Trophoblast cell (in vitro differentiated cells and primary cell): ENCODE results near the gene SNX25.

ENCODE experiments used
- DNase-seq, 2 donors: peaks; one replicate each; pipeline ENCODE4 v3.0.0-alpha.2; 2016
- H2AFZ ChIP-seq: 2 replicates; pipeline ENCODE4 v1.6.1; 2013; ENCODE audit warnings: low read length, moderate library complexity, mild to moderate bottlenecking; ENCODE audit not compliant: insufficient read depth, poor library complexity
- H2AK5ac ChIP-seq: 2 replicates; pipeline ENCODE4 v1.6.1; 2013; ENCODE audit warnings: mild to moderate bottlenecking, low read length
- H2BK120ac ChIP-seq: 2 replicates; pipeline ENCODE4 v1.6.1; 2013; ENCODE audit warnings: low read length, mild to moderate bottlenecking, moderate library complexity; ENCODE audit not compliant: insufficient read depth, poor library complexity
- H2BK12ac ChIP-seq: 2 replicates; pipeline ENCODE4 v1.6.1; 2013; ENCODE audit warnings: mild to moderate bottlenecking, low read length, moderate library complexity
- H2BK5ac ChIP-seq: 2 replicates; pipeline ENCODE4 v1.6.1; 2013; ENCODE audit warnings: low read length, low read depth, moderate library complexity, mild to moderate bottlenecking; ENCODE audit not compliant: poor library complexity
- H3K14ac ChIP-seq: 2 replicates; pipeline ENCODE4 v1.6.1; 2013; ENCODE audit warnings: mild to moderate bottlenecking, low read length
- H3K18ac ChIP-seq: 2 replicates; pipeline ENCODE4 v1.6.1; 2013; ENCODE audit warnings: mild to moderate bottlenecking, low read length
- H3K23ac ChIP-seq: 2 replicates; pipeline ENCODE4 v1.6.1; 2013; ENCODE audit warnings: low read length
- H3K27ac ChIP-seq: 2 replicates; pipeline ENCODE4 v1.5.1; 2013; ENCODE audit warnings: low read depth, mild to moderate bottlenecking, inconsistent platforms, low read length, moderate library complexity
- H3K27me3 ChIP-seq: 2 replicates; pipeline ENCODE4 v1.6.1; 2013; ENCODE audit warnings: inconsistent platforms, mild to moderate bottlenecking, low read length, moderate library complexity; ENCODE audit not compliant: insufficient read depth
- H3K36me3 ChIP-seq, 2 experiments: 1 replicate in 1 of 2; 2 replicates in 1 of 2; pipeline ENCODE4 v1.6.1; 2013; ENCODE audit warnings: low read length in 2 of 2, mild to moderate bottlenecking in 2 of 2, moderate library complexity in 1 of 2; ENCODE audit not compliant: insufficient read depth in 2 of 2, control insufficient read depth in 1 of 2
- H3K4ac ChIP-seq: 2 replicates; pipeline ENCODE4 v1.6.1; 2013; ENCODE audit warnings: low read depth, mild to moderate bottlenecking, low read length, moderate library complexity
- H3K4me1 ChIP-seq, 2 experiments: 1 replicate in 1 of 2; 2 replicates in 1 of 2; pipeline ENCODE4 v1.6.1; 2013; ENCODE audit warnings: low read length in 2 of 2, mild to moderate bottlenecking in 2 of 2, moderate library complexity in 1 of 2; ENCODE audit not compliant: insufficient read depth in 2 of 2, control insufficient read depth in 1 of 2
- H3K4me2 ChIP-seq: 2 replicates; pipeline ENCODE4 v1.6.1; 2013; ENCODE audit warnings: inconsistent platforms, mild to moderate bottlenecking, low read length, moderate library complexity
- H3K4me3 ChIP-seq: 2 replicates; pipeline ENCODE4 v1.5.1; 2013; ENCODE audit warnings: mild to moderate bottlenecking, low read depth, low read length, inconsistent platforms
- H3K79me1 ChIP-seq: one replicate; pipeline ENCODE4 v1.6.1; 2013; ENCODE audit warnings: low read length
- H3K79me2 ChIP-seq: 2 replicates; pipeline ENCODE4 v1.6.1; 2013; ENCODE audit warnings: low read length, mild to moderate bottlenecking; ENCODE audit not compliant: control insufficient read depth, insufficient read depth, poor library complexity
- H3K9ac ChIP-seq: 2 replicates; pipeline ENCODE4 v1.6.1; 2013; ENCODE audit warnings: mild to moderate bottlenecking, low read length
- H3K9me3 ChIP-seq: 2 replicates; pipeline ENCODE4 v1.6.1; 2013; ENCODE audit warnings: low read depth, mild to moderate bottlenecking, control low read depth, inconsistent platforms, low read length; ENCODE audit not compliant: insufficient read depth
- H4K12ac ChIP-seq: 2 replicates; pipeline ENCODE4 v1.6.1; 2013; ENCODE audit warnings: low read depth, mild to moderate bottlenecking, low read length, moderate library complexity
- H4K8ac ChIP-seq: 2 replicates; pipeline ENCODE4 v1.6.1; 2013; ENCODE audit warnings: low read depth, mild to moderate bottlenecking, low read length, moderate library complexity
- H4K91ac ChIP-seq: one replicate; pipeline ENCODE4 v1.6.1; 2013; ENCODE audit warnings: low read depth, mild to moderate bottlenecking, low read length, moderate library complexity
- WGBS: extraction: QIAGEN DNeasy Blood & Tissue Kit; methylation state at CpG from one replicate; pipeline ENCODE4 v1.1.7; 2013; ENCODE audit warnings: missing lambda C conversion rate; ENCODE audit not compliant: insufficient read length, insufficient coverage; ENCODE audit errors: extremely low coverage; 5-methylcytosine and 5-hydroxymethylcytosine counted together

Gene SNX25

DNA sequence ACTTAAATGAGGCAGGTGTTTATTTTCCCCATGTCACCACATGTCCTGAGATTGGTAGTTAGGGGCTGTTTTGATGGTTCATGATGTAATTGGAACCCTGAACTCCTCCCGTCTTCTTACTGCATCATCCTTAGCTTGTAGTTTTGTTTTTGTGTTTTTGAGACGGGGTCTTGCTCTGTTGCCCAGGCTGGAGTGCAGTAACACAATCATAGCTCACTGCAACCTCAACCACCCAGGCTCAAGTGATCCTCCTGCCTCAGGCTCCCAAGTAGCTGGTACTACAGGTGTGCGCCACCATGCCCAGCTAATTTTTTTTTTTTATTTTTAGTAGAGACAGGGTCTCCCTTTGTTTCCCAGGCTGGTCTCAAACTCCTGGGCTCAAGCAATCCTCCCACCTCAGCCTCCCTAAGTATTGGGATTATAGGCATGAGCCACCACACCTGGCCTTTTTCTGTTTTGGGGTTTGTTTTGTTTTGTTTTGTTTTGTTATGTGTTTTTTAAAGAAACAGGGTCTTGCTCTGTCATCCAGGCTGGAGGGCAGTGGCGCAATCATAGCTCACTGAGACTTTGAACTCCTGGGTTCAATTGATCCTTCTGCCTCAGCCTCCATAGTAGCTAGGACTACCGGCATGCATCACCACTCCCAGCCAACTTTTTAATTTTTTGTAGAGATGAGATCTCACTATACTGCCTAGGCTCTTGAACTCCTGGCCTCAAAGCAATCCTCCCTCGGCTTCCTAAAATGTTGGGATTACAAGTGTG lies 76.4 kb downstream of the SNX25 start:
- H2BK120ac ChIP-seq = no peak overlapping the region
- no CpG with 5 or more reads among the region's 6 CpGs for WGBS

DNA sequence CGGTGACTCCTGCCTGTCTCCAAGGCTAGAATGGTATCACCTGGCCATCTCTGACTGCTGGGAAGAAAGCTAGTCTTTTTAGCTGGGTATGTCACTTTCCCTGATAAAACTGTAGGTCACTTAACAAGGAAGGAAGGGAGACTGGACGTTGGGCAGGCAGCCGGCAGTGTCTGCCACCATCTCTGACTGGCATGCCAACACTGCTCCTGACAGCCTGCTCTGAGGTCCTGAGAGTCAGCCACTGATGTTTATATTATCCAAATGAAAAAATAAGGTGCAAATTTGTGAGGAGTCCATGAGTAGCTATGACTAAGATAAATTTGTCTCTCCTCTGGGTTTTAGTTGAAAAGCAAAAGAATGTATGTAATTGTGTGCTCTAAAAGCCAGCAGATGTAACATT lies 77.2 kb downstream of the SNX25 start:
- H3K23ac ChIP-seq = no peak overlapping the region
- H2BK120ac ChIP-seq = no peak overlapping the region

More for the DNA sequence above, 76.4 kb downstream of the SNX25 start:
- Histone ChIP-seq H3K4ac (no peak overlapping the region), H2AFZ (no peak overlapping the region), H3K36me3 (no peaks in the 10 kb centered on the region), H3K27me3 (no peaks in the 10 kb centered on the region), H2BK5ac (no peak overlapping the region), H4K91ac (no peak overlapping the region), H3K9me3 (no peaks in the 10 kb centered on the region), H3K4me3 (no peak overlapping the region), H4K8ac (no peak overlapping the region), H3K14ac (no peak overlapping the region), H3K4me2 (no peak overlapping the region), H3K23ac (no peak overlapping the region), H3K18ac (no peak overlapping the region), H3K79me2 (no peaks in the 10 kb centered on the region), H3K9ac (no peak overlapping the region), H2BK12ac (no peak overlapping the region), H3K4me1 (peaks cover 4 to 10% of the 10 kb centered on the region in 2 experiments), H3K79me1 (no peaks in the 10 kb centered on the region), H2AK5ac (no peak overlapping the region), H3K27ac (no peak overlapping the region), H4K12ac (no peak overlapping the region)
- no peak for DNase-seq

DNA sequence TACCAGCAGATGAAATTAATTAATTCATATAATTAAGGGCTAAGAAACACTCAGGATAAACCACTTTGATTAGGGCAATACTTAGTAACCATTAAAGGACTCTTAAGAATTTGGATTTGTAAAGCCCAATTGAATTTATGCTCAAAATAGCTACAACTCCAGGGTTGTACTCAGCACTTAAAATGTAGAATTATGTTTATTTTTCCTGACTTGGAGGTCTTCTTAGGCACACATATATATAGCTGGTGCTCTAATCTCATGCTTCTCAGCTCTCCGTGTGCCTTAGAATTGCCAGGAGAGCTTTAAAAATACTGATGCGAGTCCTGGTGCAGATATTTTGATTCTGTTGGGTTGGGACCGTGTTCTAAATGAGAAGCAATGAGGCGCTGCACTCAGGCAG lies 77.6 kb downstream of the SNX25 start:
- peaks cover 4 to 9% of the 10 kb centered on the region in 2 experiments for H3K4me1 ChIP-seq
- no peak overlapping the region for H2AK5ac ChIP-seq
- no peak overlapping the region for H3K23ac ChIP-seq
- H3K14ac ChIP-seq = no peak overlapping the region
- H3K27me3 ChIP-seq = no peaks in the 10 kb centered on the region
- no peak overlapping the region for H2BK120ac ChIP-seq
- no peak overlapping the region for H3K18ac ChIP-seq
- no peaks in the 10 kb centered on the region for H3K79me2 ChIP-seq
- no peak overlapping the region for H2BK12ac ChIP-seq
- H4K91ac ChIP-seq = no peak overlapping the region
- no peak overlapping the region for H2BK5ac ChIP-seq
- WGBS = no CpG with 5 or more reads among the region's 4 CpGs
- no peak overlapping the region for H3K4me3 ChIP-seq
- H4K12ac ChIP-seq = no peak overlapping the region
- H3K79me1 ChIP-seq = no peaks in the 10 kb centered on the region
- DNase-seq = no peak
- no peaks in the 10 kb centered on the region for H3K36me3 ChIP-seq
- no peak overlapping the region for H3K27ac ChIP-seq
- no peak overlapping the region for H3K4ac ChIP-seq
- H3K9me3 ChIP-seq = no peaks in the 10 kb centered on the region
- H4K8ac ChIP-seq = no peak overlapping the region
- no peak overlapping the region for H2AFZ ChIP-seq
- no peak overlapping the region for H3K9ac ChIP-seq
- no peak overlapping the region for H3K4me2 ChIP-seq

More for the DNA sequence above, 77.2 kb downstream of the SNX25 start:
- no peaks in the 10 kb centered on the region for H3K27me3 ChIP-seq
- no peaks in the 10 kb centered on the region for H3K79me2 ChIP-seq
- no CpG with 5 or more reads among the region's 3 CpGs for WGBS
- H3K9ac ChIP-seq = no peak overlapping the region
- no peak overlapping the region for H2AFZ ChIP-seq
- DNase-seq = no peak
- no peak overlapping the region for H3K18ac ChIP-seq
- H3K14ac ChIP-seq = no peak overlapping the region
- no peaks in the 10 kb centered on the region for H3K36me3 ChIP-seq
- H3K4me1 ChIP-seq = peaks cover 4 to 9% of the 10 kb centered on the region in 2 experiments
- no peak overlapping the region for H4K91ac ChIP-seq
- peak overlapping the region; percentile 18 for H3K27ac ChIP-seq
- no peak overlapping the region for H4K12ac ChIP-seq
- no peak overlapping the region for H3K4me3 ChIP-seq
- no peak overlapping the region for H4K8ac ChIP-seq
- no peak overlapping the region for H3K4me2 ChIP-seq
- H3K9me3 ChIP-seq = no peaks in the 10 kb centered on the region
- H2BK12ac ChIP-seq = no peak overlapping the region
- H2BK5ac ChIP-seq = no peak overlapping the region
- no peak overlapping the region for H2AK5ac ChIP-seq
- H3K79me1 ChIP-seq = no peaks in the 10 kb centered on the region
- no peak overlapping the region for H3K4ac ChIP-seq

DNA sequence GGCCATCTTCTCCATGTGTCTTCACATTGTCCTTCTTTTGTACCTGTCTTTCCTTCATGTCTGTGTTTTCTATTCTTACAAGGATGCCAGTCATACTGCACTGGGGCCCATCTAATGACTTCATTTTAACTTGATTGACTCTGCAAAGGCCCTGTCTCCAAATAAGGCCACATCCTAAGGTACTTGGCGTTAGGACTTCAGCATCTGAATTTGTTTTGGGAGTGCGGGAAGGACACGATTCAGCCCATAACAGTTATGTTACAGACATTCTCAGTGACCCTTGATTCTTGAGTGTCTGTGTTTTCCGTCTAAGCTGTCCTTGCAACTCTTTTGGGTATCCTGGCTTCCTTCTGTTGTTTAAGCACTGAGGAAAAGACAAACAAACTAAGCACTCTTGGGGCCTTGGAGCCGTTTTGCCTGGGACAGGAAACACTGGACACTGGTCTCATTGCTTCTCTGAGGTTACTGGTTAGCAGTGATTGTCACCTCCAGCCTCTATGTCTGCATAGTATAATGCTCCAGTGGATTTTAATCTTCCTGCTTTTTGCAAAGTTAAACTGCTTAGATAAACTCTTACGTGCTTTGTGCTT lies 80.7 kb downstream of the SNX25 start:
- Histone ChIP-seq H4K8ac (no peak overlapping the region), H3K79me1 (no peaks in the 10 kb centered on the region), H3K14ac (no peak overlapping the region), H3K23ac (no peak overlapping the region), H2AFZ (no peak overlapping the region), H3K36me3 (peaks cover 6 to 7% of the 10 kb centered on the region in 2 experiments), H3K4me3 (no peak overlapping the region), H4K91ac (no peak overlapping the region), H3K9me3 (no peaks in the 10 kb centered on the region), H3K18ac (no peak overlapping the region), H2BK120ac (no peak overlapping the region), H3K79me2 (no peaks in the 10 kb centered on the region), H2BK12ac (peak overlapping the region; percentile 17), H3K27ac (peak overlapping the region; percentile 29), H3K4ac (no peak overlapping the region), H3K4me2 (no peak overlapping the region), H2AK5ac (no peak overlapping the region), H2BK5ac (no peak overlapping the region), H3K27me3 (no peaks in the 10 kb centered on the region), H3K4me1 (peaks cover 4 to 9% of the 10 kb centered on the region in 2 experiments), H4K12ac (no peak overlapping the region), H3K9ac (no peak overlapping the region)
- no CpG with 5 or more reads among the region's 6 CpGs for WGBS
- DNase-seq = no peak
